Measurements from ENCODE around the gene ANG. TPM values are rescaled to one million over a fixed set of nuclear protein-coding genes. Genes with fewer than 3 reads are reported as not detected.

Gene ANG
- total and polyA plus RNA-seq, 9 of the 15 experiments (the other 6 are each of a cell fraction or from before 2014, with no cell fraction given): 0.21 to 0.73 (median 0.34) TPM; not detected in 4

DNA sequence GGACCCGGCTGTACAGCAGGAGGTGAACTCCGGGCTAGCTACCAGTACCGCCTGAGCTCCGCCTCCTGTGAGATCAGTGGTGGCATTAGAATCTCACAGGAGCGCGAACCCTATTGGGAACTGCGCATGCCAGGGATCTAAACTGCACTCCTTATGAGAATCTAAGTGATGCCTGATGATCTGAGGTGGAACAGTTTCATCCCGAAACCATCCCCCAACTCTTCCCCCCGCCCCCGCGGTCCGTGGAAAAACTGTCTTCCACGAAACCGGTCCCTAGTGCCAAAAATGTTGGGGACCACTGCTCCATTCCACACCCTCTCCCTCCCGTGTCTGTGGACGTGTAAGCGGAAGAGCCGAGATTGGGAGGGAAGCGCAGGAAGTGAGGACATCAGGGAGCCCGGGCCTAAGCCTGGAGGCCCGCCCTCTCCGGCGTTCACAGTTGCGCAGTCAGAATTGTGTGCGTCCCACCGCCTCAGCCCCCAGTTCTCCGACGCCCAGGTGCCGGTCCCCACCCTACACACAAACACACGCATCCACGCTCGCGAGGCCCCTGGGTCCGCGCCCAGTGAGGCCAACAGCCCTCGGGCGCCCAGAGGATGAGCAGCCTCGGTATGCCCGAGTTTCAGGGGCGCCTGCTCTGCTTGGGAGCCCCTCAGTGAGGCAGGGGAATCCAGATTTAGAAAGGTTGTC lies 6.0 kb upstream of the ANG start (continued):
- no peak; the same call in 1 of the 2 replicates for TF ChIP-seq RB1 (IDR thresholded peaks at IDR 0.05; ENCODE audit: low read depth)
- TF ChIP-seq BCOR (IDR thresholded peaks at IDR 0.05): no peak
- TF ChIP-seq, protein P1, sequence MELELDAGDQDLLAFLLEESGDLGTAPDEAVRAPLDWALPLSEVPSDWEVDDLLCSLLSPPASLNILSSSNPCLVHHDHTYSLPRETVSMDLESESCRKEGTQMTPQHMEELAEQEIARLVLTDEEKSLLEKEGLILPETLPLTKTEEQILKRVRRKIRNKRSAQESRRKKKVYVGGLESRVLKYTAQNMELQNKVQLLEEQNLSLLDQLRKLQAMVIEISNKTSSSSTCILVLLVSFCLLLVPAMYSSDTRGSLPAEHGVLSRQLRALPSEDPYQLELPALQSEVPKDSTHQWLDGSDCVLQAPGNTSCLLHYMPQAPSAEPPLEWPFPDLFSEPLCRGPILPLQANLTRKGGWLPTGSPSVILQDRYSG (tag; conservative IDR thresholded peaks at IDR 0.05; ENCODE audit: low read depth): no peak
- TF ChIP-seq, protein P2, sequence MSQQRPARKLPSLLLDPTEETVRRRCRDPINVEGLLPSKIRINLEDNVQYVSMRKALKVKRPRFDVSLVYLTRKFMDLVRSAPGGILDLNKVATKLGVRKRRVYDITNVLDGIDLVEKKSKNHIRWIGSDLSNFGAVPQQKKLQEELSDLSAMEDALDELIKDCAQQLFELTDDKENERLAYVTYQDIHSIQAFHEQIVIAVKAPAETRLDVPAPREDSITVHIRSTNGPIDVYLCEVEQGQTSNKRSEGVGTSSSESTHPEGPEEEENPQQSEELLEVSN (IDR thresholded peaks at IDR 0.05; ENCODE audit: borderline replicate concordance in 1 of 2, extremely low read depth in 1 of 2, insufficient read depth in 1 of 2, insufficient read length in 1 of 2, low read depth in 1 of 2, low read length in 1 of 2, poor library complexity in 1 of 2, severe bottlenecking in 1 of 2): peak in 1 of 2 experiments; percentile 35
- TF ChIP-seq GABPA (tag; conservative IDR thresholded peaks at IDR 0.05; ENCODE audit: low read depth): peak; percentile 90
- TF ChIP-seq, protein P3, sequence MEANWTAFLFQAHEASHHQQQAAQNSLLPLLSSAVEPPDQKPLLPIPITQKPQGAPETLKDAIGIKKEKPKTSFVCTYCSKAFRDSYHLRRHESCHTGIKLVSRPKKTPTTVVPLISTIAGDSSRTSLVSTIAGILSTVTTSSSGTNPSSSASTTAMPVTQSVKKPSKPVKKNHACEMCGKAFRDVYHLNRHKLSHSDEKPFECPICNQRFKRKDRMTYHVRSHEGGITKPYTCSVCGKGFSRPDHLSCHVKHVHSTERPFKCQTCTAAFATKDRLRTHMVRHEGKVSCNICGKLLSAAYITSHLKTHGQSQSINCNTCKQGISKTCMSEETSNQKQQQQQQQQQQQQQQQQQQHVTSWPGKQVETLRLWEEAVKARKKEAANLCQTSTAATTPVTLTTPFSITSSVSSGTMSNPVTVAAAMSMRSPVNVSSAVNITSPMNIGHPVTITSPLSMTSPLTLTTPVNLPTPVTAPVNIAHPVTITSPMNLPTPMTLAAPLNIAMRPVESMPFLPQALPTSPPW (CRISPR knock-in tag; IDR thresholded peaks at IDR 0.05): peak; percentile 33
- peak; percentile 69 for TF ChIP-seq POLR2B (IDR thresholded peaks at IDR 0.05; ENCODE audit: low read depth, partially characterized antibody)
- no peak for TF ChIP-seq ERF (CRISPR knock-in tag; IDR thresholded peaks at IDR 0.05)
- TF ChIP-seq, protein P4, sequence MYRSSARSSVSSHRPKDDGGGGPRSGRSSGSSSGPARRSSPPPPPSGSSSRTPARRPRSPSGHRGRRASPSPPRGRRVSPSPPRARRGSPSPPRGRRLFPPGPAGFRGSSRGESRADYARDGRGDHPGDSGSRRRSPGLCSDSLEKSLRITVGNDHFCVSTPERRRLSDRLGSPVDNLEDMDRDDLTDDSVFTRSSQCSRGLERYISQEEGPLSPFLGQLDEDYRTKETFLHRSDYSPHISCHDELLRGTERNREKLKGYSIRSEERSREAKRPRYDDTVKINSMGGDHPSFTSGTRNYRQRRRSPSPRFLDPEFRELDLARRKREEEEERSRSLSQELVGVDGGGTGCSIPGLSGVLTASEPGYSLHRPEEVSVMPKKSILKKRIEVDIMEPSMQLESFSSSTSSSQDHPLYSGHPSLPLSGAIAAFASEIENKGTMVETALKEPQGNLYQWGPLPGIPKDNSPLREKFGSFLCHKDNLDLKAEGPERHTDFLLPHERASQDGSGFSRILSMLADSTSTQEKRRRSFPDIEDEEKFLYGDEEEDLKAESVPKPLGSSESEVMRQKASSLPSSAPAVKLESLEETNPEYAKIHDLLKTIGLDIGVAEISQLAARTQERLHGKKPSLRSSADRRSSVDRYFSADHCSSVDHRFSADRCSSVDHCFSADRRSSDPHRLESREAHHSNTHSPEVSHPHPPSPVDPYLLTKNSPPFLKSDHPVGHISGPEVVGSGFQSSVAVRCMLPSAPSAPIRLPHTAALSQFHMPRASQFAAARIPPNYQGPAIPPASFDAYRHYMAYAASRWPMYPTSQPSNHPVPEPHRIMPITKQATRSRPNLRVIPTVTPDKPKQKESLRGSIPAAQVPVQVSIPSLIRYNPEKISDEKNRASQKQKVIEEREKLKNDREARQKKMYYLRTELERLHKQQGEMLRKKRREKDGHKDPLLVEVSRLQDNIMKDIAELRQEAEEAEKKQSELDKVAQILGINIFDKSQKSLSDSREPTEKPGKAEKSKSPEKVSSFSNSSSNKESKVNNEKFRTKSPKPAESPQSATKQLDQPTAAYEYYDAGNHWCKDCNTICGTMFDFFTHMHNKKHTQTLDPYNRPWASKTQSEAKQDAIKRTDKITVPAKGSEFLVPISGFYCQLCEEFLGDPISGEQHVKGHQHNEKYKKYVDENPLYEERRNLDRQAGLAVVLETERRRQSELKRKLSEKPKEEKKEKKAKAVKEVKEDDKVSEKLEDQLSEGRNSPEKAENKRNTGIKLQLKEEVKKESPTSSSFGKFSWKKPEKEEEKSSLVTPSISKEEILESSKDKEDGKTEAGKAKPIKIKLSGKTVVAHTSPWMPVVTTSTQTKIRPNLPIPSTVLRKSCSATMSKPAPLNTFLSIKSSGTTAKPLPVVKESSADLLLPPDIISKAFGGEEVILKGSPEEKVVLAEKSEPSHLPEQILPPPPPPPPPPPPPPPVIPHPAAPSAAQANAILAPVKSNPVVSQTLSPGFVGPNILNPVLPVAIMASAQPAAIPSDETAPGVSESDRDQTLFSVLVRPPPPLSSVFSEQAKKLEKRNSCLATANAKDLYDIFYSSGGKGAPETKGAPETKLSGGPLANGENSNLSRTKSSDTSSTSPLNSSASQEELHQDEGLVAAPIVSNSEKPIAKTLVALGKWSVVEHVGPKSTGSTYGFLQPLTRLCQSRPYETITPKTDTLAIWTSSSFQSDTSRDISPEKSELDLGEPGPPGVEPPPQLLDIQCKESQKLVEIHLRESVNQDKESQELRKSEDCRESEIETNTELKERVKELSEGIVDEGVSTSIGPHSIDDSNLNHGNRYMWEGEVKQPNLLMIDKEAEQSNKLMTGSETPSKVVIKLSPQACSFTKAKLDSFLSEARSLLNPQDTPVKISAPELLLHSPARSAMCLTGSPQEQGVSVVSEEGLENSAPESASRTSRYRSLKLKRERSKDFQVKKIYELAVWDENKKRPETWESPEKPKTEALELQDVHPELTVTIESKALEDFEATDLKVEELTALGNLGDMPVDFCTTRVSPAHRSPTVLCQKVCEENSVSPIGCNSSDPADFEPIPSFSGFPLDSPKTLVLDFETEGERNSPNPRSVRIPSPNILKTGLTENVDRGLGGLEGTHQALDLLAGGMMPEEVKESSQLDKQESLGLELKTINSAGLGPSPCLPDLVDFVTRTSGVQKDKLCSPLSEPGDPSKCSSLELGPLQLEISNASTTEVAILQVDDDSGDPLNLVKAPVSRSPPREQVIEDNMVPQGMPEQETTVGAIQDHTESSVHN (IDR thresholded peaks at IDR 0.05; ENCODE audit: borderline replicate concordance in 1 of 2, low read depth in 1 of 2): no peak
- TF ChIP-seq ATF1 (CRISPR knock-in tag; IDR thresholded peaks at IDR 0.05): no peak
- peak; percentile 66; the same call in 1 of the 2 replicates for TF ChIP-seq ATF1 (tag; IDR thresholded peaks at IDR 0.05)
- TF ChIP-seq NRF1 (conservative IDR thresholded peaks at IDR 0.05 in 1 of 2, IDR thresholded peaks at IDR 0.05 in 1 of 2): peak; percentile 81 to 85
- TF ChIP-seq NFATC3 (IDR thresholded peaks at IDR 0.05): no peak
- TF ChIP-seq NR2C1 (IDR thresholded peaks at IDR 0.05): no peak
- TF ChIP-seq NR2C1 (tag; IDR thresholded peaks at IDR 0.05): no peak
- peak; percentile 99 for TF ChIP-seq CC2D1A (IDR thresholded peaks at IDR 0.05)
- peak; percentile 43; the same call in 1 of the 2 replicates for TF ChIP-seq ATF7 (IDR thresholded peaks at IDR 0.05)
